Measurements from ENCODE around the gene ORC5. TPM values are rescaled to one million over a fixed set of nuclear protein-coding genes. Genes with fewer than 3 reads are reported as not detected.

ORC5 gene
- total RNA-seq, 1 donor: 22.1 TPM

- no peaks in the 10 kb centered on the region for H3K9me3 ChIP-seq (ENCODE audit: low read depth, low read length)
- no peaks in the 10 kb centered on the region for H3K27me3 ChIP-seq (ENCODE audit: insufficient read depth, low read length)
- no peak overlapping the region for H3K27ac ChIP-seq (ENCODE audit: low read depth, low read length)
- no peak overlapping the region for H3K4me3 ChIP-seq (ENCODE audit: insufficient read depth, low read length)
- no peak for TF ChIP-seq CTCF (IDR thresholded peaks at IDR 0.05; ENCODE audit: extremely low read depth, low read depth, low read length)
- H3K36me3 ChIP-seq (ENCODE audit: insufficient read depth, low read length): no peaks in the 10 kb centered on the region
- no peak overlapping the region for H3K4me2 ChIP-seq (ENCODE audit: insufficient read depth, low read length)
- H4K20me1 ChIP-seq (ENCODE audit: insufficient read depth, low read length): no peaks in the 10 kb centered on the region
- DNase-seq (ENCODE audit: insufficient read length, low spot score, missing footprints): no peak
- no peak overlapping the region for H2AFZ ChIP-seq (ENCODE audit: low read length)
- H3K79me2 ChIP-seq (ENCODE audit: insufficient read depth, low read length): no peaks in the 10 kb centered on the region
- H3K4me1 ChIP-seq (ENCODE audit: insufficient read depth, low read length): no peaks in the 10 kb centered on the region
Observed at GRCh38 chr7:104113788-104114187, 94.0 kb downstream of the ORC5 start.

- Histone ChIP-seq H3K4me2 (ENCODE audit: insufficient read depth, low read length) (no peak overlapping the region), H3K27ac (ENCODE audit: low read depth, low read length) (no peak overlapping the region), H3K9me3 (ENCODE audit: low read depth, low read length) (no peaks in the 10 kb centered on the region), H3K4me3 (ENCODE audit: insufficient read depth, low read length) (no peak overlapping the region), H3K36me3 (ENCODE audit: insufficient read depth, low read length) (no peaks in the 10 kb centered on the region), H3K79me2 (ENCODE audit: insufficient read depth, low read length) (no peaks in the 10 kb centered on the region), H2AFZ (ENCODE audit: low read length) (no peak overlapping the region), H4K20me1 (ENCODE audit: insufficient read depth, low read length) (no peaks in the 10 kb centered on the region), H3K27me3 (ENCODE audit: insufficient read depth, low read length) (no peaks in the 10 kb centered on the region), H3K4me1 (ENCODE audit: insufficient read depth, low read length) (no peaks in the 10 kb centered on the region)
- TF ChIP-seq CTCF (IDR thresholded peaks at IDR 0.05; ENCODE audit: extremely low read depth, low read depth, low read length): no peak
- no peak for DNase-seq (ENCODE audit: insufficient read length, low spot score, missing footprints)
Observed at GRCh38 chr7:104112623-104113022, 95.2 kb downstream of the ORC5 start.

GRCh38 chr7:104111271-104111670 is 96.5 kb downstream of the ORC5 start:
- H4K20me1 ChIP-seq (ENCODE audit: insufficient read depth, low read length): no peaks in the 10 kb centered on the region
- H3K79me2 ChIP-seq (ENCODE audit: insufficient read depth, low read length): no peaks in the 10 kb centered on the region
- H3K4me2 ChIP-seq (ENCODE audit: insufficient read depth, low read length): no peak overlapping the region
- TF ChIP-seq CTCF (IDR thresholded peaks at IDR 0.05; ENCODE audit: extremely low read depth, low read depth, low read length): no peak
- no peaks in the 10 kb centered on the region for H3K36me3 ChIP-seq (ENCODE audit: insufficient read depth, low read length)
- no peak overlapping the region for H3K27ac ChIP-seq (ENCODE audit: low read depth, low read length)
- no peak overlapping the region for H3K4me3 ChIP-seq (ENCODE audit: insufficient read depth, low read length)
- H2AFZ ChIP-seq (ENCODE audit: low read length): no peak overlapping the region
- H3K4me1 ChIP-seq (ENCODE audit: insufficient read depth, low read length): no peaks in the 10 kb centered on the region
- H3K9me3 ChIP-seq (ENCODE audit: low read depth, low read length): no peaks in the 10 kb centered on the region
- no peak for DNase-seq (ENCODE audit: insufficient read length, low spot score, missing footprints)
- no peaks in the 10 kb centered on the region for H3K27me3 ChIP-seq (ENCODE audit: insufficient read depth, low read length)

GRCh38 chr7:104106108-104106905 is 101.5 kb downstream of the ORC5 start:
- Histone ChIP-seq H3K4me3 (ENCODE audit: insufficient read depth, low read length) (no peak overlapping the region), H3K4me1 (ENCODE audit: insufficient read depth, low read length) (no peaks in the 10 kb centered on the region), H4K20me1 (ENCODE audit: insufficient read depth, low read length) (no peaks in the 10 kb centered on the region), H3K79me2 (ENCODE audit: insufficient read depth, low read length) (no peaks in the 10 kb centered on the region), H3K27ac (ENCODE audit: low read depth, low read length) (no peak overlapping the region), H3K27me3 (ENCODE audit: insufficient read depth, low read length) (peaks cover 3% of the 10 kb centered on the region), H3K4me2 (ENCODE audit: insufficient read depth, low read length) (no peak overlapping the region), H3K9me3 (ENCODE audit: low read depth, low read length) (no peaks in the 10 kb centered on the region), H2AFZ (ENCODE audit: low read length) (no peak overlapping the region), H3K36me3 (ENCODE audit: insufficient read depth, low read length) (no peaks in the 10 kb centered on the region)
- TF ChIP-seq CTCF (IDR thresholded peaks at IDR 0.05; ENCODE audit: extremely low read depth, low read depth, low read length): peak; percentile 34
- DNase-seq (ENCODE audit: insufficient read length, low spot score, missing footprints): no peak

Data from osteoblast (primary cell).